ENCODE data around the gene SPRED1.
A peak's percentile ranks its signal among the peaks of the same experiment; 100 is the strongest.

The SPRED1 gene

DNA sequence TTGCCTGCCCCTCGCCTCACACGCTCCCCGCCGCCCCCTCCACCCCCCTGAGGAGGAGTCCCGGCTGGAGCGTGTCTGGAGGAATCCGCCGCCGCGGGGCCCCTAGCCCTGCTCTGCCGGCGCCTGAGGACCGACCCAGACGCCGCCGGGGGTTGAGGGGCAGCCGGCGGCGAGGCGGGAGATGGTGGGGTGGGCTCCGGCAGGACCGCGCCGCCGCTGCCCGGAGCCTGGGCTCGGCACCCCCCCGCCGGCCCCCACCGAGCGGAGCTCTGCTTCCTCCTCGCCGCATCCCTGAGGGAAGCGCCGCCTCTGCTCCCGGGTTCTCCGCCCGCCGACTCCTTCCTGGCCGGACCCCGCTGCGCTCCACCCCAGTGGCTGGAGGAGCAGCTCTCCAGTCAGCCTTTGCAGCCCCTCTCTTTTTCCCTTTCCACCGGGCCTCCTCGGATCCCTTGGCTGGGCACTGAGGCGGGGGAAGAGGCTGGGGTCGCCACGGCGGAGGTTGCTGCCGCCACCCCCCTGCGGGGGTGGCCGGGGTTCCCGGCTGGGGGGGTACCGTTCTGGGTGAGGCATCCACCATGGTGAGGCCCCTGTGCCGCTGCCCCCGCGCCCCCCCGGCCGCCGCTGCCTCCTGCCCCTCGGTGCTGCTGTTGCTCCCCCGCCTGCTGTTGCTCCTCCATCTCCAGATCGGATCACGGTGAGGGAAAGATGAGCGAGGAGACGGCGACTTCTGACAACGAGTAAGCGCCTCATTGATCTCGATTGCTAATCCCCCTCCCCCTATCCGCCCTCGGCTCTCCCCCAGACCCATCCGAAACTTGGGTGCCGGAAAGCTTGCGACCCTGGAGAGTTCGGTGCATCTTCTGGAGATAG, at the start of gene SPRED1:
TSS of gene SPRED1 (plus strand) at position 356 of the 870 bp plus-strand sequence. CDS start at position 706, 350 bp downstream.
- no peak for DNase-seq

- DNase-seq: no peak
Observed at GRCh38 chr15:38205526-38206272, 46.9 kb upstream of the SPRED1 start.

GRCh38 chr15:38207621-38208020, 45.0 kb upstream of the SPRED1 start:
- DNase-seq: no peak

- no peak for DNase-seq
Observed at GRCh38 chr15:38208206-38208605, 44.4 kb upstream of the SPRED1 start.

DNA sequence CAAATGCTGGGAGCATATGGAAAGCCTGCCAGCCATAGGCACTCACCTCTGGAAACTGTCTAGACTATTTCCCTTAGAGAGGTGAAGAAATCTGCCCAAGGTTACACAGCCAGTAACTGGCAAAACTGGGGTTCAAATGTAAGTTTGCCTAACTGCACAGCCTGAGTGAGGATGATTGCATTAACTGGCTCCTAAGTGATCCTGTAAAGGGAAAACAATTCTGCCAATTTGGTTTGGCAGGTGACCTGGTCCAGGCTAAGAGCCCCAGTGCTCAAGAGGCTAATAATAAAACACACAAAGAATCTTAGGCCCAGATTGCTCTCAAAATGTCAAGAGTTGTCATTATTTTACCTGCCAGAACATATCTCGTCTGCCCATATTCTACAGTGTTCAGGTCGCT, 43.9 kb upstream of the SPRED1 start:
- DNase-seq: no peak

DNA sequence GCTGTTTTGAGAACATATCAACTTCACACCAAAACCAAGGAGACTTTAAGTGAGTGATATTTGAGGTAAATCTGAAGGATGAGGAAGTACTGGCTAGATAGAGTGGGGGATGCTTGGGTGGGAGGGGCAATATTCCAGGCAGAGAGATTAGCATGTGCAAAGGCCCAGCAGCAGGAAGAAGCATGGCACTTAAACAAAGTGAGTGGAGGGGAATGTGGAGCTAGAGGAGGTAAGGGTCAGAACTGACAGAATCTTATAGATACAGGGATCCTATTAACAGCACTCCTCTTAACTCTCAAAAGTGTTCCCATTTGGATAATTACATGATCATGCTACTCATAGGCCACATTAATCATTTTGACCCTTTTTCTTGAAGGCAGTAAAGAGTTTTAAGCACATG, 41.4 kb upstream of the SPRED1 start:
- DNase-seq: no peak

DNA sequence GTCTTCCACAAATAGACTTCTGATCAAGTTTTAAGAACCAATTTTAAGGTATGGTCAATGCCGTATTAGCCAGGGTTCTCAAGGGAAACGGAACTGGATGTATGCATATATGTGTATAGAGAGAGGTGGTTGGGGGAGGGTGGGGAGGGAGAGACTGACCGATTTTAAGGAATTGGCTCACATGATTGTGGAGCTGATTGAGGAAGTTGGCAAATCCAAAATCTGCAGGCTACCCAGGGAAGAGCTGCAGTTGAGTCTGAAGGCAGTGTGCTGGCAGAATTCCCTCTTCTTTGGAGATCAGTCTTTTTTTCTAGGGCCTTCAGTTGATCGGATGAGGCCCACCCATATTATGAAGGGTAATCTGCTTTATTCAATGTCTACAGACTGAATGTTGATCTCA, 40.8 kb upstream of the SPRED1 start:
- no peak for DNase-seq

- no peak for DNase-seq
Observed at GRCh38 chr15:38212729-38213351, 39.8 kb upstream of the SPRED1 start.

GRCh38 chr15:38213356-38213755, 39.3 kb upstream of the SPRED1 start:
- no peak for DNase-seq

DNA sequence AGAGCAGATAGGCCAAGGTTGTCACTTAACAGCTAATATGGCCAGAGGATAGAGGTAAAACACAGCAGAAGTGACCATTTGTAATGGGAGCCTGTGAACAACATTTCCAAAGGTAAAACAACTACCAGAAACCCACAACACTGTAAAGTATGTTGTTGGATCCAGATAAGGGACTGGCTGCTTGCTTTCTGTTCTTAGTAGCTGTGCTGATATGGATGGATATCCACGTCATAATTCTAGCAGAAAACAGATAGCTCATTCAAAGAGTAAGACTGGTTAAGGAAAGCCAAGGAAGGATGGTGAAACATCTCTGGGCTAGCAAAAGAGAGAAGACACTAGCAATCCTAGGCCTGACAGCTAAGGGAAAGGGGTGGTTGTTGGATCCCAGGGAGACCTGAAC, 36.9 kb upstream of the SPRED1 start:
- DNase-seq: no peak

DNA sequence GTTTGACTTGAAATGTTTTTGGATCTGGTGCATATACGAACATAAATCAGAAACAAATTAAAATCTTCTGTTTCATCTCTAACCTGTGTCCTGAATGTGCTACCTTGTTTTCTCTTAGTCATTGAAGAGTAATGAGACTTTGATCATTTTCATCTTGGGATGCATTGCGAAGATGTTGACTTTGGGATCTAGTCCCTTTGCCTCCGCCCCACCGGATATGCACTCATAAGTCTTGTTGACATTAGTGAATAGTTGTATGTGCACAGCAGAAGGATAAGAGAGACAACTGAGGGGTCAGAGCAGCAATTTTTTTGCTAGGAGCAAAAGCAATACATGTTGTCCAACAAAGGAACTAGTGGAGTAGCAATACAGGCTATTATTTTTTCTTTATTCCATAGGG, 35.9 kb upstream of the SPRED1 start:
- no peak for DNase-seq

GRCh38 chr15:38217191-38217595, 35.4 kb upstream of the SPRED1 start:
- DNase-seq: no peak

GRCh38 chr15:38217788-38218609, 34.6 kb upstream of the SPRED1 start:
- DNase-seq: no peak

DNA sequence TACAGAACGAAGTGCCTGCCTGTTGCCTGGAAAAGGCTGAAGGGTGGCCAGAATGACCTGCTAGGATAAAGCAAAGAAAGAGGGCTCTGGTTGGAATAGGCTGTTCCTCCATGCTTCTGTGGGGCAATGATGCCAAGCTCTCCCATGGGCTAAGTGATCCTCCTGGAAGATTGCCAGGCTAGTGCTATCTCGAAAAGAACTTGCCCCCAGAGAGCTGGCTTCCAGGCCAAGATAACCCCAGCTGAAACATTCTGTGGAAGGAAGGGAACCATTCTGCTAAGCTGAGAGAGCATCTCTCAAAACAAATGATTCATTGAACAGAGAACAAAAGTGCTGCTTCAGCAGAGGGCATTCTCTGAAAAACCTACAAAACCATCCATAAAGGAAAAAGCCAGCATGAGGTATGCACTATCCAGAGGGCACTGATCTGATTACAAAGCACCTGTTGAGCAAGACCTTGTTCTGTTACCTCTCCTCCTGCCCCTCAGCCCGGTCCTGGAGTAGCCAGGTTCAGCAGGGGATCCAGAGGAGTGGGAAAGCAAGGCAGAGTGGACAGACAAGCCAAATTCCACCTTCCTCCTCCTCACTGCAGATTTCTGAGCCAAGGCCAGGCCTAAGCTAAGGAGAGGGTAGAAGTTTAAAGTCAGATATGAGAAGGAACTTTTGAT, 31.9 kb upstream of the SPRED1 start:
- DNase-seq: no peak

GRCh38 chr15:38224486-38224885, 28.1 kb upstream of the SPRED1 start:
- DNase-seq: no peak

GRCh38 chr15:38225381-38225780, 27.3 kb upstream of the SPRED1 start:
- DNase-seq: no peak

DNA sequence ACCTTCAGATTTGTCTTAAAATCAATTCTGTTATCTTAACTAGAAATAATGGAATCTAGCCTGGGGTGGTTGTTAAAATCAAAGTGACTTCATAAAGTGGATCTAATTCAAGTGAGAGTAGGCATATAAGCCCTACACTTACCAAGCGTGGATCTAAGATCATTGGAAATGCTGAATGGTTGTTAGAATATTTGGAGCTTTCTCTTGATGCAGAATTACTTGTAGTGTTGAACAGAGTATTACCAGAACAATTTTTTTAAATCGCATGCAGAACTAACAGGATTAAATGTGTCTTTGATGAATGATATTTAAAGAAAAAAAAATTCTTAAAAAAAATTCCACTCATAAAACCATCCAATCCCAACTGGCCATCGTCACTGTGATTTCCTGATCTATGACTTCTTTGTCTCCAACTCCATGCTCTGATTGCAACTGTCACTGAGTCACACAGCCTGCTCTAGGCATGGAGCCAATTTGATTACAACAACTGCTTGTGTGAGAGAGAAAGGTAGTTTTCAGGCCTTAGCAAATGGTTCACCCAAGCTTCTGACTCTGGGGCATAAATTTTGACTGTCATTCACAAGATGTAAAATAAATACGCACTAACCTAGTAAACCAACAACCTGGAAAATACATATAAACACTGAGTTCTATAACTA, 25.9 kb upstream of the SPRED1 start:
- DNase-seq: peak; percentile 23

DNA sequence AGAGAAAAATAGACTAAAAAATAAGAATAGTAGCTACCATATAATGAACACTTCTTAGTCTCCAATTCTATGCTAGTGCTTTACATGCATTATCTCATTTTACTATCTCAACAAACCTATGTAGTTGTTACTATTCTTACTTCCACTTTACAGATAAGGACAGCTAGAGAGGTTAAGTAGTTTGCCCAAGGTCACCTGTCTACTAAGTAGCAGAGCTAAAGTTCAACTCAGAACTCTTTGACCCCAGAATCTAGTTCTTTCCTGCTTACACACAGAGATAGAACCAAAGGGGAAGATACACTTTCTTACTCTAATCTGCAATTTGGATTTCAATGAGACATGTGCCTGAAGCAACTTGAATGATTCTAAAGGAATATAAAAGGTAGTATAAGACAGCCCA, 24.7 kb upstream of the SPRED1 start:
- DNase-seq: no peak

GRCh38 chr15:38228618-38229017, 24.0 kb upstream of the SPRED1 start:
- DNase-seq: no peak

- DNase-seq: no peak
Observed at GRCh38 chr15:38229705-38230310, 22.8 kb upstream of the SPRED1 start.

DNA sequence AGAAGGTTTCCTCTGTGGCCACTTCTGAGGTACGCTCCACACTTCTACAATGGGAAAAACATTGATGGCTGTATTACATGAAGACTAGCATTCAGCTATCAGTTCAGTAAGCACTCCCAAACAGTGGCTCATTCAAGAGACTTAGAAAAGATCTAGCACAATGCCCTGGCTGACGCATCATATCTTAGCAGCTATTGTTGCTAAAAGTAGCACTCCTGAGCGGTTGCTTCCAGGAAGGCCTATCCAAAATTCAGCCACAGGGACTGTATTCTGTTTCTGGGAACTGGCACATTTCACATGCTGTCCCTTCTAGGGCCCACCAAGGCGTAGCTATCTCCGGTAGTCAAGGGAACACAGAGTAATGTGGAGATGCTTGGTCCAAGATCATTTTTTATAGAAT, 21.2 kb upstream of the SPRED1 start:
- DNase-seq: no peak

Measured in NCI-H526 treated with DMSO at 0.1 percent for 48 hours (cell line).